Smooth muscle cell (in vitro differentiated cells): ENCODE measurements around the gene BEND3. TPM values are rescaled to one million over a fixed set of nuclear protein-coding genes. Genes with fewer than 3 reads are reported as not detected.

Experiments
- DNase-seq: peaks from one replicate; lab custom pipeline; 2025; ENCODE audit not compliant: unreplicated experiment; lab: John Stamatoyannopoulos, UW
- H2AFZ ChIP-seq: fragments of 200-600 bp; sonication (generic); 2 replicates; pipeline ENCODE4 v1.6.0; 2016; ENCODE audit warnings: antibody characterized with exemption, low read depth, mild to moderate bottlenecking
- H3F3A ChIP-seq: fragments of 200-600 bp; sonication (generic); 2 replicates; pipeline ENCODE4 v1.6.0; 2017; ENCODE audit warnings: antibody characterized with exemption, low read depth
- H3K27ac ChIP-seq: fragments of 200-600 bp; sonication (generic); 2 replicates; pipeline ENCODE4 v1.5.1; 2016; ENCODE audit warnings: low read depth, mild to moderate bottlenecking
- H3K27me3 ChIP-seq: fragments of 200-600 bp; sonication (generic); 2 replicates; pipeline ENCODE4 v1.6.1; 2016; ENCODE audit warnings: low read depth, mild to moderate bottlenecking
- H3K36me3 ChIP-seq: fragments of 200-600 bp; sonication (generic); 2 replicates; pipeline ENCODE4 v1.5.1; 2016; ENCODE audit warnings: low read depth
- H3K4me1 ChIP-seq: fragments of 200-600 bp; sonication (generic); 2 replicates; pipeline ENCODE4 v1.5.1; 2016; ENCODE audit warnings: low read depth
- H3K4me2 ChIP-seq: fragments of 200-600 bp; sonication (generic); 2 replicates; pipeline ENCODE4 v1.6.0; 2016; ENCODE audit warnings: mild to moderate bottlenecking
- H3K4me3 ChIP-seq: fragments of 200-600 bp; sonication (generic); 2 replicates; pipeline ENCODE4 v1.5.1; 2016; ENCODE audit warnings: mild to moderate bottlenecking
- H3K79me2 ChIP-seq: fragments of 200-600 bp; sonication (generic); 2 replicates; pipeline ENCODE4 v1.6.0; 2016; ENCODE audit warnings: low read depth, mild to moderate bottlenecking
- H3K9ac ChIP-seq: fragments of 200-600 bp; sonication (generic); 2 replicates; pipeline ENCODE4 v1.6.0; 2016; ENCODE audit warnings: low read depth
- H3K9me3 ChIP-seq: fragments of 200-600 bp; sonication (generic); replicated peaks from 2 replicates; pipeline ENCODE4 v1.5.1; 2016; ENCODE audit warnings: low read depth
- H4K20me1 ChIP-seq: fragments of 200-600 bp; sonication (generic); 2 replicates; pipeline ENCODE4 v1.6.0; 2016; ENCODE audit warnings: low read depth
- CTCF ChIP-seq: fragments of 200-600 bp; sonication (generic); IDR thresholded peaks from 2 replicates; pipeline ENCODE4 v1.5.1; 2017; ENCODE audit warnings: borderline replicate concordance, mild to moderate bottlenecking, antibody characterized with exemption; ENCODE audit not compliant: insufficient read depth, poor library complexity, severe bottlenecking
- WGBS: methylation state at CpG from one replicate; pipeline ENCODE4 v1.1.7; 2016; ENCODE audit warnings: low lambda C conversion rate; 5-methylcytosine and 5-hydroxymethylcytosine counted together
- polyA plus RNA-seq: library from polyadenylated mRNA; unstranded; fragments of >200 nt; fragmentation: Nextera tagmentation; extraction: Ambion mirVana; gene quantifications from 2 replicates; pipeline ENCODE4 v1.2.1, GENCODE V29; 2016
- total RNA-seq: library from RNA; depleted of rRNA; stranded (reverse); fragments of >200 nt; gene quantifications from 2 replicates; pipeline ENCODE4 v1.2.3, GENCODE V29; 2014

The BEND3 gene
- total and polyA plus RNA-seq, 2 experiments from 2014 or later, result 2.3 to 3.5 TPM

GRCh38 chr6:107125771-107126170 is 10.5 kb upstream of the BEND3 start:
- no peak overlapping the region for H3K4me3 ChIP-seq
- 97% methylated on average over 5 of the region's 5 CpGs for WGBS
- no peaks in the 10 kb centered on the region for H3K36me3 ChIP-seq
- no peaks in the 10 kb centered on the region for H3K27me3 ChIP-seq
- H3K4me1 ChIP-seq, result no peaks in the 10 kb centered on the region
- no peaks in the 10 kb centered on the region for H3K9me3 ChIP-seq
- H3F3A ChIP-seq, result peaks cover 5% of the 10 kb centered on the region
- H3K4me2 ChIP-seq, result no peak overlapping the region
- no peak for TF ChIP-seq CTCF
- no peak overlapping the region for H2AFZ ChIP-seq
- H3K79me2 ChIP-seq, result no peaks in the 10 kb centered on the region
- H3K9ac ChIP-seq, result no peak overlapping the region
- no peaks in the 10 kb centered on the region for H4K20me1 ChIP-seq
- no peak for DNase-seq
- no peak overlapping the region for H3K27ac ChIP-seq

- Histone ChIP-seq H3F3A (peaks cover 5% of the 10 kb centered on the region), H3K36me3 (no peaks in the 10 kb centered on the region), H3K4me2 (no peak overlapping the region), H2AFZ (no peak overlapping the region), H3K27me3 (no peaks in the 10 kb centered on the region), H3K79me2 (no peaks in the 10 kb centered on the region), H3K9me3 (no peaks in the 10 kb centered on the region), H4K20me1 (no peaks in the 10 kb centered on the region), H3K27ac (no peak overlapping the region), H3K4me1 (no peaks in the 10 kb centered on the region), H3K4me3 (no peak overlapping the region), H3K9ac (no peak overlapping the region)
- no peak for DNase-seq
- 56% methylated on average over 4 of the region's 4 CpGs for WGBS
- no peak for TF ChIP-seq CTCF
Observed at GRCh38 chr6:107124934-107125348, 9.6 kb upstream of the BEND3 start.

- H3K36me3 ChIP-seq, result no peaks in the 10 kb centered on the region
- H3K27ac ChIP-seq, result no peak overlapping the region
- WGBS, result 98% methylated on average over 5 of the region's 6 CpGs
Observed at GRCh38 chr6:107123501-107123900, 8.2 kb upstream of the BEND3 start.

More at GRCh38 chr6:107123501-107123900, 8.2 kb upstream of the BEND3 start:
- DNase-seq, result no peak
- Histone ChIP-seq H3K9ac (no peak overlapping the region), H3K27me3 (no peaks in the 10 kb centered on the region), H3K9me3 (no peaks in the 10 kb centered on the region), H3F3A (no peaks in the 10 kb centered on the region), H3K4me3 (no peak overlapping the region), H4K20me1 (no peaks in the 10 kb centered on the region), H3K79me2 (no peaks in the 10 kb centered on the region), H2AFZ (no peak overlapping the region), H3K4me1 (no peaks in the 10 kb centered on the region), H3K4me2 (no peak overlapping the region)
- TF ChIP-seq CTCF, result no peak
